Bronchial epithelial cell (primary cell): ENCODE data around the gene SOX12. TPM values are rescaled to one million over a fixed set of nuclear protein-coding genes. Genes with fewer than 3 reads are reported as not detected.

Experiments
- DNase-seq: peaks from one replicate; pipeline ENCODE4 v3.0.0-alpha.2; 2010; ENCODE audit warnings: low read depth
- FAIRE-seq: peaks from 2 replicates; lab custom pipeline; 2011; peaks lifted over from hg19 to GRCh38; lab: Jason Lieb, UNC
- H3K27me3 ChIP-seq: 2 replicates; pipeline ENCODE4 v1.5.1; 2011; ENCODE audit warnings: low read length; ENCODE audit not compliant: control insufficient read depth, insufficient read depth
- H3K36me3 ChIP-seq: 2 replicates; pipeline ENCODE4 v1.5.1; 2011; ENCODE audit warnings: low read length; ENCODE audit not compliant: control insufficient read depth, insufficient read depth
- H3K4me3 ChIP-seq: 2 replicates; pipeline ENCODE4 v1.5.1; 2011; ENCODE audit warnings: mild to moderate bottlenecking, low read depth, low read length, control low read depth
- CTCF ChIP-seq: IDR thresholded peaks from 2 replicates; pipeline ENCODE4 v1.5.1; 2011; ENCODE audit warnings: mild to moderate bottlenecking, moderate library complexity, low read length, control low read depth, inconsistent platforms; ENCODE audit not compliant: insufficient read depth, severe bottlenecking
- total RNA-seq: library from RNA; depleted of rRNA; stranded (reverse); fragments of >200 nt; gene quantifications from 2 replicates; pipeline ENCODE4 v1.2.1, GENCODE V29; 2014

Gene SOX12
- total RNA-seq, 1 donor from 2014 or later, result 3.4 TPM

GRCh38 chr20:278607-279571, 46.5 kb upstream of the SOX12 start:
- H3K36me3 ChIP-seq, result no peaks in the 10 kb centered on the region
- no peak for DNase-seq

GRCh38 chr20:284172-284571, 41.2 kb upstream of the SOX12 start:
- DNase-seq (no peak), FAIRE-seq (no peak)
- TF ChIP-seq CTCF, result no peak
- no peaks in the 10 kb centered on the region for H3K27me3 ChIP-seq
- no peak overlapping the region for H3K4me3 ChIP-seq
- H3K36me3 ChIP-seq, result no peaks in the 10 kb centered on the region

More at GRCh38 chr20:278607-279571, 46.5 kb upstream of the SOX12 start:
- no peak for TF ChIP-seq CTCF
- Histone ChIP-seq H3K27me3 (no peaks in the 10 kb centered on the region), H3K4me3 (no peak overlapping the region)
- FAIRE-seq, result no peak

GRCh38 chr20:286508-286907, 38.8 kb upstream of the SOX12 start:
- no peak for FAIRE-seq
- TF ChIP-seq CTCF, result no peak
- Histone ChIP-seq H3K4me3 (no peak overlapping the region), H3K27me3 (no peaks in the 10 kb centered on the region), H3K36me3 (no peaks in the 10 kb centered on the region)
- no peak for DNase-seq

GRCh38 chr20:288956-289692, 36.2 kb upstream of the SOX12 start:
- TF ChIP-seq CTCF, result no peak
- H3K27me3 ChIP-seq, result no peaks in the 10 kb centered on the region
- H3K4me3 ChIP-seq, result no peak overlapping the region
- H3K36me3 ChIP-seq, result no peaks in the 10 kb centered on the region
- DNase-seq, result no peak
- FAIRE-seq, result no peak

GRCh38 chr20:289693-290083, 35.7 kb upstream of the SOX12 start:
- Histone ChIP-seq H3K36me3 (no peaks in the 10 kb centered on the region), H3K4me3 (peak overlapping the region; percentile 49), H3K27me3 (no peaks in the 10 kb centered on the region)
- no peak for DNase-seq
- no peak for FAIRE-seq
- no peak for TF ChIP-seq CTCF
